ENCODE data around the gene LARP1B. TPM values are rescaled to one million over a fixed set of nuclear protein-coding genes. Genes with fewer than 3 reads are reported as not detected.

Gene LARP1B
- total RNA-seq, 1 experiment from 2014 or later, result 42.9 TPM

DNA sequence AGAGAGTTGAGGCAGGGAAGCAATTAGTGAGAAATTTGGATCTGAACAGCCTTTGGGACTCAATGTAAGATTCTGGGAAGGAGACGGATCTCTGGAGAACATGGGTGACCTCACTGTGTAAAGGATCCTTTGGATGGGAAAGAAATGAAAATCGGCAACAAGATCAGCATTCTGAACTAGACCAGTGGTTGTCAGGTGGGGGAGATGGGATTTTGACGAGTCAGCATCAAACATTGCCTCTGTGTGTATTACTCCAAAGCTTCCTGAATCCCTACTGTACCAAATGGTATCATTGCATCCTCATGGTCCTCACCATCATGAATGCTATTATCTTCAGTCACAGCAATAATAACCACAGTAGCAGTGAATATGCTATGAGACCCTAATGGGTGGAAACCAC, 173.7 kb downstream of the LARP1B start:
- Histone ChIP-seq H3K23ac (ENCODE audit: insufficient read length, low read depth, low read length) (no peak overlapping the region), H3K4me2 (ENCODE audit: insufficient read depth, insufficient read length, low read length) (no peak overlapping the region), H2BK5ac (ENCODE audit: insufficient read length, low read length) (no peak overlapping the region), H3K4ac (ENCODE audit: low read depth, low read length) (no peak overlapping the region), H2BK12ac (ENCODE audit: insufficient read length, low read depth, low read length) (no peak overlapping the region), H2BK15ac (ENCODE audit: low read depth, low read length) (no peak overlapping the region), H3K23me2 (ENCODE audit: insufficient read length, low read depth, low read length, poor library complexity, severe bottlenecking) (no peaks in the 10 kb centered on the region), H3K4me1 (ENCODE audit: insufficient read depth, low read length) (no peaks in the 10 kb centered on the region), H3K79me2 (ENCODE audit: insufficient read depth, low read length) (no peaks in the 10 kb centered on the region), H4K91ac (ENCODE audit: insufficient read length, low read depth, low read length) (no peak overlapping the region), H3K79me1 (ENCODE audit: insufficient read depth, low read depth, low read length, poor library complexity, severe bottlenecking) (no peaks in the 10 kb centered on the region), H4K20me1 (ENCODE audit: control insufficient read depth, insufficient read depth, insufficient read length) (no peaks in the 10 kb centered on the region), H3K18ac (ENCODE audit: insufficient read length, low read depth, low read length) (no peak overlapping the region), H3K9ac (ENCODE audit: extremely low read depth, insufficient read length, low read length) (no peak overlapping the region), H2AK5ac (ENCODE audit: insufficient read length, low read length) (no peak overlapping the region), H2AFZ (ENCODE audit: low read length) (no peak overlapping the region), H4K5ac (ENCODE audit: insufficient read length, low read depth, low read length) (no peak overlapping the region), H3K14ac (ENCODE audit: insufficient read depth, low read length) (no peak overlapping the region), H3K27ac (ENCODE audit: insufficient read length, low read depth, low read length) (no peak overlapping the region), H2BK120ac (ENCODE audit: low read depth, low read length, poor library complexity, severe bottlenecking) (no peak overlapping the region), H3K9me3 (ENCODE audit: control insufficient read depth, low read depth, low read length) (no peaks in the 10 kb centered on the region), H3K56ac (ENCODE audit: insufficient read length, low read depth, low read length) (no peak overlapping the region), H2BK20ac (ENCODE audit: low read depth, low read length, poor library complexity, severe bottlenecking) (no peak overlapping the region), H3K27me3 (ENCODE audit: insufficient read depth, low read length) (no peaks in the 10 kb centered on the region), H3T11ph (ENCODE audit: low read length) (no peak overlapping the region), H4K8ac (replicated peaks; ENCODE audit: insufficient read length, low read depth, low read length) (no peak overlapping the region)
- no CpG with 5 or more reads among the region's 3 CpGs for WGBS (ENCODE audit: extremely low coverage, insufficient read length, low lambda C conversion rate)
- H3K4me1 Mint-ChIP-seq, result no peaks in the 10 kb centered on the region
- peaks cover 2% of the 10 kb centered on the region; the same call in 1 of the 2 replicates for H3K27me3 Mint-ChIP-seq (ENCODE audit: low read depth)
- H3K36me3 Mint-ChIP-seq (ENCODE audit: insufficient read depth in 1 of 3, low read depth in 3 of 3), result no peaks in the 10 kb centered on the region; a peak in 3 of 7 replicates
- TF ChIP-seq, protein P1, sequence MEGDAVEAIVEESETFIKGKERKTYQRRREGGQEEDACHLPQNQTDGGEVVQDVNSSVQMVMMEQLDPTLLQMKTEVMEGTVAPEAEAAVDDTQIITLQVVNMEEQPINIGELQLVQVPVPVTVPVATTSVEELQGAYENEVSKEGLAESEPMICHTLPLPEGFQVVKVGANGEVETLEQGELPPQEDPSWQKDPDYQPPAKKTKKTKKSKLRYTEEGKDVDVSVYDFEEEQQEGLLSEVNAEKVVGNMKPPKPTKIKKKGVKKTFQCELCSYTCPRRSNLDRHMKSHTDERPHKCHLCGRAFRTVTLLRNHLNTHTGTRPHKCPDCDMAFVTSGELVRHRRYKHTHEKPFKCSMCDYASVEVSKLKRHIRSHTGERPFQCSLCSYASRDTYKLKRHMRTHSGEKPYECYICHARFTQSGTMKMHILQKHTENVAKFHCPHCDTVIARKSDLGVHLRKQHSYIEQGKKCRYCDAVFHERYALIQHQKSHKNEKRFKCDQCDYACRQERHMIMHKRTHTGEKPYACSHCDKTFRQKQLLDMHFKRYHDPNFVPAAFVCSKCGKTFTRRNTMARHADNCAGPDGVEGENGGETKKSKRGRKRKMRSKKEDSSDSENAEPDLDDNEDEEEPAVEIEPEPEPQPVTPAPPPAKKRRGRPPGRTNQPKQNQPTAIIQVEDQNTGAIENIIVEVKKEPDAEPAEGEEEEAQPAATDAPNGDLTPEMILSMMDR (conservative IDR thresholded peaks at IDR 0.05), result no peak
- H3K9me3 Mint-ChIP-seq, result peaks cover 4 to 7% of the 10 kb centered on the region in 2 experiments; a peak in 3 of 5 replicates
- H3K4me3 Mint-ChIP-seq, result no peak overlapping the region
- no peak overlapping the region for H3K27ac Mint-ChIP-seq
- DNase-seq, result no peak

Measured in H9 (cell line).